T-cell (primary cell): ENCODE data around the gene RAB19. TPM values are rescaled to one million over a fixed set of nuclear protein-coding genes. Genes with fewer than 3 reads are reported as not detected.

Source experiments
- ATAC-seq, 4 experiments: fragments of 200-7000 bp in 3 of 4; fragments of 150-1000 bp in 1 of 4; cut with Tn5 transposase; replicated peaks in 1 of 4; 1 replicate in 3 of 4; 2 replicates in 1 of 4; pipeline ENCODE4 v1.10.0; 2021; ENCODE audit warnings: moderate library complexity in 3 of 4, mild to moderate bottlenecking in 2 of 4, moderate number of reproducible peaks in 1 of 4
- CTCF ChIA-PET, 2 donors: fragments of 300-600 bp; sonication (Branson Sonifier 250); formaldehyde crosslinking; loops; one replicate each; lab custom pipeline; 2022; ENCODE audit warnings: antibody characterized with exemption in 2 of 2; lab: Charles Lee
- POLR2A ChIA-PET, 2 donors: fragments of 300-600 bp; sonication (Branson Sonifier 250); formaldehyde crosslinking; loops; one replicate each; lab custom pipeline; 2022; ENCODE audit warnings: antibody characterized with exemption in 2 of 2; lab: Charles Lee
- DNase-seq, 35 experiments: peaks; one replicate each; pipeline versions ENCODE4 v3.0.0 to v3.0.0-alpha.2; 2013 to 2023
- H3K27ac ChIP-seq: one replicate; pipeline ENCODE4 v1.5.1; 2013; ENCODE audit warnings: low read length
- H3K27me3 ChIP-seq, 2 experiments: replicated peaks in 1 of 2; 1 replicate in 1 of 2; 2 replicates in 1 of 2; pipeline versions ENCODE4 v1.6.1 to v1.7.0; 2013; ENCODE audit warnings: low read length in 1 of 2, mixed read lengths in 1 of 2; ENCODE audit not compliant: control insufficient read depth in 2 of 2, insufficient read depth in 2 of 2; ENCODE audit errors: extremely low read depth in 1 of 2
- H3K36me3 ChIP-seq, 2 donors: 1 replicate in 1 of 2; 2 replicates in 1 of 2; pipeline versions ENCODE4 v1.6.1 to v1.7.0; 2013; ENCODE audit warnings: low read length in 1 of 2; ENCODE audit not compliant: control insufficient read depth in 2 of 2, insufficient read depth in 1 of 2; ENCODE audit errors: extremely low read depth in 1 of 2
- H3K4me1 ChIP-seq, 2 experiments: 1 replicate in 1 of 2; 2 replicates in 1 of 2; pipeline versions ENCODE4 v1.6.1 to v1.7.0; 2013; ENCODE audit warnings: low read length in 2 of 2, mixed read lengths in 1 of 2; ENCODE audit not compliant: insufficient read depth in 2 of 2, control insufficient read depth in 1 of 2; ENCODE audit errors: extremely low read depth in 1 of 2
- H3K4me3 ChIP-seq, 2 donors: 1 replicate in 1 of 2; 2 replicates in 1 of 2; pipeline versions ENCODE4 v1.5.1 to v1.7.0; 2013; ENCODE audit warnings: mild to moderate bottlenecking in 2 of 2, low read length in 1 of 2, moderate library complexity in 1 of 2; ENCODE audit not compliant: control insufficient read depth in 1 of 2; ENCODE audit errors: extremely low read depth in 1 of 2
- H3K9me3 ChIP-seq: 2 replicates; pipeline ENCODE4 v1.7.0; 2013
- H3K27ac Mint-ChIP-seq, 2 donors: one replicate each; pipeline ENCODE4 v1.8.0; 2020 to 2021; ENCODE audit warnings: mild to moderate bottlenecking in 2 of 2, mixed read lengths in 2 of 2
- H3K27me3 Mint-ChIP-seq, 2 donors: one replicate each; pipeline ENCODE4 v1.8.0; 2021 to 2022; ENCODE audit warnings: mixed read lengths in 2 of 2
- H3K36me3 Mint-ChIP-seq: one replicate; pipeline ENCODE4 v1.8.0; 2021; ENCODE audit warnings: mixed read lengths
- H3K4me1 Mint-ChIP-seq, 3 donors: one replicate each; pipeline ENCODE4 v1.8.0; 2020 to 2022; ENCODE audit warnings: mixed read lengths in 3 of 3, mild to moderate bottlenecking in 1 of 3
- H3K4me3 Mint-ChIP-seq, 3 donors: one replicate each; pipeline ENCODE4 v1.8.0; 2020 to 2022; ENCODE audit warnings: mild to moderate bottlenecking in 3 of 3, mixed read lengths in 3 of 3, moderate library complexity in 3 of 3
- H3K9me3 Mint-ChIP-seq, 3 donors: one replicate each; pipeline ENCODE4 v1.8.0; 2020 to 2022; ENCODE audit warnings: mixed read lengths in 3 of 3
- WGBS: methylation state at CpG from one replicate; pipeline ENCODE4 v1.1.5; 2013; ENCODE audit warnings: missing lambda C conversion rate; ENCODE audit not compliant: insufficient coverage; 5-methylcytosine and 5-hydroxymethylcytosine counted together
- total RNA-seq, 35 experiments: library from RNA in 6 of 35; stranded (reverse) in 6 of 35; fragments of 120-200 nt in 1 of 35; gene quantifications; one replicate each; pipeline versions ENCODE4 v1.2.1 to v1.2.4 and lab custom pipeline; 2013 to 2026

RAB19 gene
- total RNA-seq, 5 donors from 2014 or later (not counting 1 experiment from before 2014, with no cell fraction given) = 4.3 to 8.9 (median 5.6) TPM

- ChIA-PET CTCF (no interaction called here), POLR2A (no interaction called here)
- no peaks in the 10 kb centered on the region for H3K9me3 ChIP-seq
- H3K4me3 Mint-ChIP-seq = no peak overlapping the region
- DNase-seq = no peak
- H3K27ac ChIP-seq = no peak overlapping the region
- H3K27me3 ChIP-seq = no peaks in the 10 kb centered on the region
- H3K4me1 ChIP-seq = no peaks in the 10 kb centered on the region
- H3K4me1 Mint-ChIP-seq = no peaks in the 10 kb centered on the region
- peaks cover 4% of the 10 kb centered on the region in 2 donors for H3K36me3 ChIP-seq
- no peaks in the 10 kb centered on the region for H3K9me3 Mint-ChIP-seq
- no peaks in the 10 kb centered on the region for H3K27me3 Mint-ChIP-seq
- H3K36me3 Mint-ChIP-seq = peaks cover 21% of the 10 kb centered on the region
- WGBS = no CpG with 5 or more reads among the region's 3 CpGs
- no peak overlapping the region for H3K4me3 ChIP-seq
- no peak for ATAC-seq
- H3K27ac Mint-ChIP-seq = no peak overlapping the region
Observed at GRCh38 chr7:140423501-140423900, 19.6 kb downstream of the RAB19 start.

- no peak overlapping the region for H3K27ac ChIP-seq
- Mint-ChIP-seq H3K4me3 (no peak overlapping the region), H3K4me1 (no peaks in the 10 kb centered on the region), H3K9me3 (no peaks in the 10 kb centered on the region), H3K36me3 (peaks cover 14% of the 10 kb centered on the region), H3K27me3 (no peaks in the 10 kb centered on the region), H3K27ac (no peak overlapping the region)
- no peak overlapping the region for H3K4me3 ChIP-seq
- POLR2A ChIA-PET = no interaction called here
- no peak for ATAC-seq
- H3K36me3 ChIP-seq = peaks cover 0 to 4% of the 10 kb centered on the region in 2 donors
- CTCF ChIA-PET = no interaction called here
- H3K9me3 ChIP-seq = no peaks in the 10 kb centered on the region
- H3K4me1 ChIP-seq = no peaks in the 10 kb centered on the region
- no peak for DNase-seq
- no peaks in the 10 kb centered on the region for H3K27me3 ChIP-seq
- 88% methylated on average over 11 of the region's 12 CpGs for WGBS
Observed at GRCh38 chr7:140425718-140426117, 21.9 kb downstream of the RAB19 start.

- no peaks in the 10 kb centered on the region for H3K4me1 ChIP-seq
- no peaks in the 10 kb centered on the region for H3K27me3 Mint-ChIP-seq
- DNase-seq (no peak), ATAC-seq (no peak)
- H3K27ac ChIP-seq = no peak overlapping the region
- H3K36me3 ChIP-seq = peaks cover 0 to 4% of the 10 kb centered on the region in 2 donors
- 97% methylated on average over 5 of the region's 6 CpGs for WGBS
- CTCF ChIA-PET = no interaction called here
- H3K9me3 ChIP-seq = no peaks in the 10 kb centered on the region
- H3K9me3 Mint-ChIP-seq = no peaks in the 10 kb centered on the region
- POLR2A ChIA-PET = no interaction called here
- H3K4me3 ChIP-seq = no peak overlapping the region
- H3K27me3 ChIP-seq = no peaks in the 10 kb centered on the region
- no peak overlapping the region for H3K4me3 Mint-ChIP-seq
- H3K36me3 Mint-ChIP-seq = peaks cover 14% of the 10 kb centered on the region
- H3K4me1 Mint-ChIP-seq = no peaks in the 10 kb centered on the region
- H3K27ac Mint-ChIP-seq = peak overlapping the region in 1 of 2 donors; percentile 19
Observed at GRCh38 chr7:140426130-140426529, 22.3 kb downstream of the RAB19 start.

- H3K4me3 ChIP-seq = no peak overlapping the region
- peaks cover 0 to 7% of the 10 kb centered on the region in 2 experiments for H3K27me3 ChIP-seq
- H3K27ac Mint-ChIP-seq = no peak overlapping the region
- CTCF ChIA-PET = no interaction called here
- H3K27ac ChIP-seq = no peak overlapping the region
- peaks cover 0 to 2% of the 10 kb centered on the region in 2 donors for H3K27me3 Mint-ChIP-seq
- no peak for ATAC-seq
- no CpG with 5 or more reads among the region's 3 CpGs for WGBS
- H3K4me1 Mint-ChIP-seq = no peaks in the 10 kb centered on the region
- no peaks in the 10 kb centered on the region for H3K36me3 ChIP-seq
- no peaks in the 10 kb centered on the region for H3K36me3 Mint-ChIP-seq
- no peak for DNase-seq
- H3K9me3 Mint-ChIP-seq = no peaks in the 10 kb centered on the region
- H3K4me3 Mint-ChIP-seq = no peak overlapping the region
- no peaks in the 10 kb centered on the region for H3K4me1 ChIP-seq
- no peaks in the 10 kb centered on the region for H3K9me3 ChIP-seq
- POLR2A ChIA-PET = no interaction called here
Observed at GRCh38 chr7:140433396-140433795, 29.5 kb downstream of the RAB19 start.

- H3K27me3 Mint-ChIP-seq = peaks cover 0 to 2% of the 10 kb centered on the region in 2 donors
- H3K9me3 Mint-ChIP-seq = no peaks in the 10 kb centered on the region
Observed at GRCh38 chr7:140435252-140435895, 31.5 kb downstream of the RAB19 start.

GRCh38 chr7:140439359-140439758 lies 35.5 kb downstream of the RAB19 start:
- ChIA-PET CTCF (interaction anchor here (0.5 to 0.7 kb wide), 4 partner anchors 240 to 823 kb away, joined by 3 to 5 read pairs (median 4); no protein-coding TSS in a partner anchor), POLR2A (interaction anchor here in 1 of 2 donors (0.6 kb wide), 1 partner anchor 1045 kb away, joined by 3 read pairs; no protein-coding TSS in a partner anchor)
- no peak for ATAC-seq

More at GRCh38 chr7:140435252-140435895, 31.5 kb downstream of the RAB19 start:
- H3K9me3 ChIP-seq = no peaks in the 10 kb centered on the region
- H3K36me3 ChIP-seq = no peaks in the 10 kb centered on the region
- POLR2A ChIA-PET = no interaction called here
- 79% methylated on average over 38 of the region's 51 CpGs for WGBS
- no peaks in the 10 kb centered on the region for H3K4me1 ChIP-seq
- H3K27me3 ChIP-seq = peaks cover 0 to 7% of the 10 kb centered on the region in 2 experiments
- DNase-seq (no peak), ATAC-seq (no peak)
- no peaks in the 10 kb centered on the region for H3K36me3 Mint-ChIP-seq
- no peaks in the 10 kb centered on the region for H3K4me1 Mint-ChIP-seq
- CTCF ChIA-PET = interaction anchor here in 1 of 2 donors (0.7 kb wide), 1 partner anchor 179 kb away, joined by 3 read pairs; no protein-coding TSS in a partner anchor
- no peak overlapping the region for H3K27ac ChIP-seq
- H3K4me3 Mint-ChIP-seq = no peak overlapping the region
- no peak overlapping the region for H3K27ac Mint-ChIP-seq
- no peak overlapping the region for H3K4me3 ChIP-seq

More at GRCh38 chr7:140439359-140439758, 35.5 kb downstream of the RAB19 start:
- no peak overlapping the region for H3K4me3 Mint-ChIP-seq
- no peak overlapping the region for H3K27ac Mint-ChIP-seq
- Histone ChIP-seq H3K4me3 (no peak overlapping the region), H3K27ac (no peak overlapping the region), H3K9me3 (no peaks in the 10 kb centered on the region), H3K27me3 (peaks cover 0 to 7% of the 10 kb centered on the region in 2 experiments), H3K4me1 (no peaks in the 10 kb centered on the region), H3K36me3 (no peaks in the 10 kb centered on the region)
- WGBS = no CpG with 5 or more reads among the region's 3 CpGs
- H3K27me3 Mint-ChIP-seq = peaks cover 0 to 2% of the 10 kb centered on the region in 2 donors
- DNase-seq = no peak
- peaks cover 0 to 1% (median 0%) of the 10 kb centered on the region in 3 donors for H3K4me1 Mint-ChIP-seq
- H3K9me3 Mint-ChIP-seq = no peaks in the 10 kb centered on the region
- H3K36me3 Mint-ChIP-seq = no peaks in the 10 kb centered on the region
